GM19372 (cell line): ENCODE data around the gene RRAGD.
A peak's percentile ranks its signal among the peaks of the same experiment; 100 is the strongest.

ENCODE experiments used
- ATAC-seq: cut with Tn5 transposase; IDR thresholded peaks from one replicate; pipeline ENCODE4 v1.9.1; 2021; ENCODE audit warnings: mild to moderate bottlenecking, low read depth, moderate library complexity; ENCODE audit not compliant: unreplicated experiment

RRAGD gene

DNA sequence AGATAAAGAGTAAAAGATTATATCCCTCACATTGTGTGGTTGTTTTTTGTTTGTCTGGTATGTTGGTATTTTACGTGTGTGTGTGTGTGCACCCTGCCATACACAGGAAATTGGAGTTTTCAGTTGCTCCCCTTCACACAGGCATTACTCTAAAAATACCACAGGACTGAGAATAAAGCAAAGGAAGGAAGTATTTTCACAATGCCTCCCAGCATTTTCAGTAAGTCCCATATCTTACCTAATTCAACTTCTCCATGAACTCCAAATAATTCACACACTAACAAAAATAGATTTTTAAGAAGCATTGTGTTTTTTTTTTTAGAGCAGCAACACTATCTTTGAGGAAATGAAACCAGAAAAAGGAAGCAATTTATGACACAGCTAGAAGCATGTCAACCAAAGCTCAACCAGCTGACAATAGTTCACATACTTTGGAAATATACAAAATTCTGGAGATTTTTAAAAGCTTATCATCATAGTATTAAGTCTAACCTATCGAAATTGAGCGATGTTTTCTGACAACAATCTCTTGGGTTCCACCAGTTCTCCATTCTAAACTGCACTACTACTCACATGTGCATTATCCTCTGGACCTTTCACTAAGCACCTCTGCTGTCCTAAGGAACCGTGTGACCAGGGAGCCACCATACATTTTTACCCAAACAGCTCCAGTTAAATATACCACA, 61.6 kb downstream of the RRAGD start:
- peak; percentile 39 for ATAC-seq

DNA sequence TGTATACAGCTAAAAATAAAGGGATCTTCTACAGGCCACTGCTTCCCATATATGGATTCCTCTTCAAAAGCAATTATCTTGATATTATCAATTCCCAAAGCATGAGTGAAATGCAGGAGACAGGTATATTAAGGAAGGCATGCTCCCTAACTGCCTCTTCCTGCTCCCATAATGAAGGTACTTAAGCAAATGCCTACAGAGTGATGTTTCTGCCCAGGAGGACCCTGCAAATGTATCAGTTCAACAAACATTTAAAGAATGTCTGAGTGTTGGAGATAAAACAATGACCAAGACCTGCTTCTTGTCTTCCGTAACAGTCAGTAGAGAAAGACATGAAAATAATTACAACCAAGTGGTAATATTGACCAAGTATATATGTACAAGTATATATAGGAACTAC, 63.7 kb downstream of the RRAGD start:
- no peak for ATAC-seq

DNA sequence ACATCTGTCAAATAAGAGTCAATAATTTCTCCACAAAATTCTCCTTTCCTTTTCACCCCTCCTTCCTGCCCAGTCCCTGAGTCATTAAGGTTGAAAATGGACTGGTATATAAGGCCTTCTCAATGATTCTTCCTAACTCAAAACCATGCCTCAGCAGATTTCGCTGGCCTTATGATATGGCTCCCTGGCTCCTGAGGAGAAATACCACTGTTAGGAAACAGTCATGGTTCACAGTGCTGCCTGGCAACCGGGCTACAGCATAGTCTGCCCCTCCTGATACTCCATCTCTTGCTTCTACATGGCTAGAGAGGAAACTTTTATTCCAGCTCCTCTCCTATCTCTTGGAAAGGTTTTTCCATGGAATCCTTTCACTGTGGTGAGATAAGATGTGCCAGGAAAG, 64.2 kb downstream of the RRAGD start:
- ATAC-seq: no peak

DNA sequence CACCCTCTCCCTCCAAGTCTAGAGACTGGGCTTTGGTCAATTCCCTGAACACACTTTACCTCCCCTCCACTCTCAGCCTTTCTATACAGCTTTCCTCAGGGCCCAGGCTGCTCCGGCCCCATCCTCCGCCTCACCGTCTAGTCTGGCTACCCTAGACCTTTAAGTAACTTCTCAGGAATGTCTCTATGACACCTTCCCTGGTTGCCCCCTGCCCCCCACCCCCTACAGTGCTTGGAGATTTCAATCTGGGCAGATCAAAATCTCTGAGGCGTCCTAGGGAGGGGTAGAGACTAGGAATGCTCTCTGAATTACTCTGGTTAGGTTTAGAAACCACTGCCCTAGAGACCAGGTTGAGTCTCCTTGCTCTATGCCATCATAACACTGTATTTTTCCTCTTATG, 65.6 kb downstream of the RRAGD start:
- ATAC-seq: no peak

DNA sequence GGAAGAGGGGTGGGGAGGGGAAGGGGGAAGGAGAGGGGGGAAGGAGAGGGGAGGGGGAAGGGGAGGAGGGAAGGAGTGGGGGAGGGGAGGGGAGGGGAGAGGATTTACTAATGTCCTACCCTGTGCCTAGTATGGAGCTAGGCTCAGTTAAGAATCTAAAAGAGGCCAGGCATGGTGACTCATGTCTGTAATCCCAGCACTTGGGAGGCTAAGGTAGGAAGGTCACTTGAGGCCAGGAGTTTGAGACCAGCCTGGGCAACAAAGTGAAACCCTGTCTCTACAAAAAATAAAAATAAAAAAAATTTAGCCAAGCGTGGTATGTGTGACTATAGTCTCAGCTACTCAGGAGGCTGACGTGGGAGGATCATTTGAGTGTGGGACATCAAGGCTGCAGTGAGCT, 72.5 kb downstream of the RRAGD start:
- no peak for ATAC-seq

DNA sequence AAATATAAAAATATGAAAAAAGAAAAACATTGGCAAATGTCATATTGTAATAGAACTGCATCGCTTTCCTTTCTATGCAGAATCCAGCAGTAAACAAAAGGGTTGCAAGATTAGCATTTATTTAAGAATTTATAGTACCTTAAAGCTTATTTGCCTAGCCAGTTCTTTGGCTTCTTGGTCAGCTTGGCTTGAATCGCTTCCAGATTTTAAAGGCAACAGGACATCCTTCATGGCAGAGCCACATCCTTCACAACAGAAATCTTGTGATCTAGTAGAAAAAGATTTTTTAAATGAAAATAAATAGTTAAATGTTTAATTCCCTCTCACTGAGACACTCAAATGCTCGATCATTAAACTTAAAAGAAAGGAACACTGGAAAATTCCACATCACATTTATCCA, 76.9 kb downstream of the RRAGD start:
- no peak for ATAC-seq

DNA sequence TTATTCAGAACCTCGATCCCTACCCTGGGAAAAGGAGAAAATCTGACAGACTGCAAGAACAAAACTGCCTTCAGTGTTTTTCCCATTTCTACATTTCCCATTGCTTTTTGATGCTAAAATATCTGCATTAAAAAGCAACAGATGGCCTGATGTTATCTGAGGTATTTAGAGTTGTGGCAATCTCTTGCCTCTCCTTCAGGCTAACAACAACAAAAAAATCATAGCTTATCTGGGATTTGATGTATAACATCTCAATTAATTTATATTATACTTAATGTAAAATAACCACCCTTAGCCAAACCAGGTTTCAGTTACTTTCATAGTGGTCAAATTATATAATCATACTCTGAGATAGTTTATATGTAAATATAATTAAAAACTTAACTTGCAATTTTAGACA, 81.2 kb downstream of the RRAGD start:
- no peak for ATAC-seq

DNA sequence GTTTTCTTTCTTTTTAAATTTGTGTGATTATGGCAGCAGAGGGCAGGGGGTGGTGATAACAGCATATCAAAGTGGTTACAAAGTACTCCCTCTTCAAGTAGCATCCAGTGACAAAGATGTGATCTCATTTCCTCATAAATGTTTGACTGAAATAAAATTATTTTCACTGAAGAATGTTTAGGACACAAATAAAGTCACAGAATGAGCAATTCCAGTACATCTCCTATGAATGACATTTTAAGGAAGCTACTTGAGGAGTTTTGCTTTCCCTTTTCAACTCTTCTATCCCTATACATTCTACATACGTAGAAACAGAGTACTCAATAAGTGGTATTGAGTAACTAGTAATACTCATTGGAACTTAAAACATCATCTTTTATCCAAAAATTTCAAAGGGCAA, 83.1 kb downstream of the RRAGD start:
- ATAC-seq: no peak

DNA sequence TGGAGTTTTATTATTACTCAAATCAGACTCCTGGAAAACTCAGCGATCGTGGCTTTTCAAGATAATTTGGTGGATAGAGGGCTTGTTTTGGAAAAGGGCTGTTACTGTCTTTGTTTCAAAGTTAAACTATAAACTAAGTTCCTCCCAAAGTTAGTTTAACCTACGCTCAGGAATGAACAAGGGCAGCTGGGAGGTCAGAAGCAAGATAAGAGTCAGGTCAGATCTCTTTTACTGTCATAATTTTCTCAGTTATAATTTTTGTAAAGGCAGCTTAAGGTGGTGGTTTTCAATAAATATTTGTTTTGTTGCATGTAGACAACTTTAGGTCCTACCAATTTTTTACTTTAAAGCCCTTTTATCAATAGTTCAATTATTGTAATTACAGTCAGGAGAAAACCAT, 87.8 kb downstream of the RRAGD start:
- no peak for ATAC-seq

DNA sequence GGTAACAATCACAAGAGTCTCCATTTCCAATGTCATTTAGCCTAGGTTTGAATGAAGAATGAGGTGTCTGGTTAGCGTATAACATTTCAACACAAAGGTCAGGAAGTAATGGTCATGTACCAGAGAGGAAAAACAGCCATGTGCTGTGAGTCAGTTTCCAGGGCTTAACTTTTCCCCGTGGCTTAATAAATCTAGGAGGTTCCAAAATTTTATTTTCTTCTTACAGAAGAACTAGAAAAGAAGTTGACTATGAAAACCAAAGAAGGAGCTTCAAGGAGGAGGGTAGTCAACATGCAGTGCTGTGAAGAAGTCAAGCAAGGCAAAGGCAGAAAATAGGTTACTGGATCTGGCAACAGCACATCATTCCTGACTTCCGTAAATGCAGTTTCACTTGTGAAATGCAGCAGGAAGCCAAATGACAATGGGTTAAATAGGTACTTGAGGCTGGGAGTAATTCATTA, 88.5 kb downstream of the RRAGD start:
- ATAC-seq: no peak

DNA sequence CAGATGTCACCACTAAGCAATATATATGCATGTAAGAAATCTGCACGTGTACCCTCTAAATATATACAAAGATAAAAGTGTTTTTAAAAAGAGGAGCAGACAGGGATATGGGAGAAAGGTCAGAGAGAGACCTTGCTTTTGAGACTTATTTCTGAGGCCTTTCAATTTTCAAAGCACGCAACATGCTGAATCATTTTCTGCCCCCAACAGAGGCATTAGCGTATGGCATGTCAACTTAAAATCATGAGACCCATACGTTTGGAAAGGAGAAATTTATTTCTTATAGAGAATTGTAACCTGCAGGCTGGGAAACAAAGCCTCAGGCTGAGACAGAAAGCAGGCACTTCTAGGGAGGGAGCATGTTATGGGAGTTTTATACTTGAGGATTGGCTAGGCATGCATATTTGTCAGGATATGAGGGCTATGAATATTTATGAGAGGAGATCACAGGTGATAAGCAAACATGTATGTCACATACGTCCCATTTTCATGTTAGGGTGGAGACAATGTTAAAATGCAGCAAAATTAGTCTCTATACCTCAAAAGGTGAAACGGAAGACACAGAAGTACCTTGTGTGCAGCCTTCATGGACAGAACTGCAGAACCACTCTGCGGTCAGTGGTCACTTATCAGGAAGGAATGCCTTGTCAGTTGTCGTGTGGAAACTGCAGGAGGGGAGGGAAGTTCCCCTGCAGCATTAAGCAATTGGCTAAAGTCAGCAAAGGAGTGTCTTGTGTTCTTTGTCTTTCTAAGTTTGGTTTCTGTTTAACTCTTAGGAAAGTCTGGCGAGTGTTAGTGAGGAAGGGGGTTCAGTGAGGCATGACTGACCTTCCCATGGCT, 90.7 kb downstream of the RRAGD start:
- ATAC-seq: no peak

DNA sequence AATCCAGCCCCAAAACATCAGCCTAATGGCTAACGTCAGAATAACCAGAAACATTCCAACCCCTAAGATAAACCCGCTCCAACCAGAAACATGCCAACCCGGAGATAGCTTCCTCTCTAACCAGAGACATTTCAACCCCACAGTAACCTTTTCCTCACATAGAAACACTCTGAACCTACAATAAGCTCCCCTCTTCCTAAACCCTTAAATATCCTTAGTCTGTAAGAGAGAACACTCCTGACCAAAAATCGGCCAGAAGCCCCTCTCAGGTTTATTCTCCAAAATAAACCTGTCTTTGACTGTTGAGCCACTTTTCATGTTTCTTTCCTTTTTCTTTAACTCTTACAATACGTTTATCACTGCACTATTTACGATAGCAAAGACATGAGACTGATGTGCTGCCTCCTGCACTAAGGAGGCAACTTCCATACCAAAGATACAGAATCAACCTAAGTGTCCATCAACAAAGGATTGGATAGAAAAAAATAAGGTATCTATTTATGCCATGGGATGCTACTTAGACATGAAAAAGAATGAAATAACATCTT, 92.0 kb downstream of the RRAGD start:
- ATAC-seq: no peak

DNA sequence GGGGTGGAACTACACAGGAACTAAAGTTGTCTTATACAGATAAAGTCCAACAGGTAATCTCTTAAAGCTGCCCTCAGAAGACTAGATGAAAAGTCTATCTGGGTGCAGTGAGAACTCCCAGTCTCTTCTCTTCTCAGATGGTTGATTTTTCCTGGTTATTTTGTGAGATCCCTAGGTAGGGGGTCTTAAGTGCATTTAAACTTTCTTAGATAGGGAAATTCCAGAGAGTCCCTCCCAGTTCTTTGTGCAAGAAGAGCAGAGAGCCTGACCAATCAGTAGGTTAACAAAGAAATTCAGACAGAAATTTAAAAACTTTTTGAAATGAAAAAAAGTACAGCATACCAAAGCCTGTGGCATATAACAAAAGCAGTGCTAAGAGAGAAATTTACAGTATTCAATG, 95.0 kb downstream of the RRAGD start:
- ATAC-seq: no peak

DNA sequence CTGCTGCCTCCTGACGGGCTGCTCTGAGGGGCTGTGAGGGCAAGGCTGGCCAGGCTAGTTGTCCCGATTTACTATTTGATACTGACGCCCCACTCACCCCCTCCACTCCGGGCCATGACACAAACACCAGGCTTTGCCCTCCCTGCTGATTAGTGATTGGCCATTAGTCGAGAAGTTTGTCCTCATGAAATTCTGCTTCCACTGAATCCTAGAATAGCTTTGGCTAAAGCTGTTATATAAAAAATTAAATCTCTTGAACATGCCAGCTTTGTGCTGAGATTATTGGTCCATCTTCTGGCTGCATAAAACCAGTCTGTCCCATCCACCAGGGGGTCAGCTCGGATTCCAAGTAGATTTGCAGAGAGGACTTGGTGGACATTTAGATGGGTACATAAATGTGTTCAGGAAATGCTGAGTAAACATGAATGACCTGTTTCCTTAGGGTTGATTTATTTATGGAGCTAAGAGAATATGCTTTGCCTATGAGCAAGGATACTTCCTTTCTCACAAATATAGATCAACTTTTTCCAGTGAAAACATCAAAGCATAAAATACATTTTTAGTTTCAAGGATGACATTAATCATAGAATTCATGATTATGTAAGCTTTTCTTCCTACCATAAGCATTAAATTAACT, 96.7 kb downstream of the RRAGD start, which contains the start of gene GABRR2:
Gene GABRR2, minus strand, starts transcription at position 51 of the 637 bp plus-strand sequence. CDS start 134 bp downstream, outside the sequence.
- ATAC-seq: no peak

DNA sequence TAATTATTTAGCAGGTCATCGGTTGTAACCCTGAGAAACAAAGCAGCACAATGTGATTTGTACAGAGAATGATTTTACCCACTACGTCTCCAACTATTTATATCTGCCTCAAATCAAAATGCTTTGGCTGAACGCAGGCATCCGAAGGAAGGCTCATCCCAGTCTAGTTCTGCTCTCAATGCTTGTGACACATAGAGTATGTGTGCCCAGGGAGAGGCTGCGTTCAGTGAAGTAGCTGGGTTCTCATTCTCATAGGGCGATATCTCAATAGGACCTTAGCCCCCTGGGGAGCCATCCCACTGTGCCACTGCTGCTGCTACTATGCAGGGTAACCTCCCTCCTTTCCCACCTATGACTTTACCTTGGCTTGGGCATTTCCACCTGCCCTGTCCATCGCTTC, 97.4 kb downstream of the RRAGD start:
- no peak for ATAC-seq
